SK-N-MC (cell line): ENCODE measurements around the gene GMIP.
"Not testable (repeated sequence)": the region's sequence is repeated elsewhere in the genome, so short reads cannot be mapped to it uniquely, and the experiment has no call there.

ENCODE experiments used
- DNase-seq: peaks from one replicate; pipeline ENCODE4 v3.0.0-alpha.2; 2011; ENCODE audit warnings: low read depth, low spot score
- H3K27ac ChIP-seq: fragments of 200-600 bp; sonication (generic); 2 replicates; pipeline ENCODE4 v1.5.1; 2016; ENCODE audit warnings: mixed run types
- H3K36me3 ChIP-seq: fragments of 200-600 bp; sonication (generic); 2 replicates; pipeline ENCODE4 v1.6.1; 2017; ENCODE audit warnings: antibody characterized with exemption, low read length, mixed read lengths; ENCODE audit not compliant: insufficient read depth
- H3K4me3 ChIP-seq: fragments of 200-600 bp; sonication (generic); 2 replicates; pipeline ENCODE4 v1.5.1; 2016
- H3K9ac ChIP-seq: fragments of 200-600 bp; sonication (generic); 2 replicates; pipeline ENCODE4 v1.8.0; 2017; ENCODE audit warnings: mixed run types, mixed read lengths; ENCODE audit not compliant: insufficient read length
- H3K9me3 ChIP-seq: fragments of 200-600 bp; sonication (generic); 2 replicates; pipeline ENCODE4 v1.6.1; 2017; ENCODE audit warnings: low read depth, mild to moderate bottlenecking, antibody characterized with exemption, low read length, moderate library complexity, mixed read lengths
- EZH2 ChIP-seq: fragments of 200-600 bp; sonication (generic); IDR thresholded peaks from one replicate; pipeline ENCODE4 v1.6.1; 2017; ENCODE audit warnings: antibody characterized with exemption
- FOXP2 ChIP-seq: optimal IDR thresholded peaks from 2 replicates; pipeline ENCODE3; 2011; ENCODE audit warnings: mild to moderate bottlenecking, moderate library complexity; ENCODE audit not compliant: insufficient read depth; ENCODE audit errors: extremely low read length, control extremely low read depth
- POLR2AphosphoS5 ChIP-seq: IDR thresholded peaks from 2 replicates; pipeline ENCODE4 v1.6.1; 2012; ENCODE audit warnings: mild to moderate bottlenecking, low read depth, low read length, borderline replicate concordance

The GMIP gene, protein sequence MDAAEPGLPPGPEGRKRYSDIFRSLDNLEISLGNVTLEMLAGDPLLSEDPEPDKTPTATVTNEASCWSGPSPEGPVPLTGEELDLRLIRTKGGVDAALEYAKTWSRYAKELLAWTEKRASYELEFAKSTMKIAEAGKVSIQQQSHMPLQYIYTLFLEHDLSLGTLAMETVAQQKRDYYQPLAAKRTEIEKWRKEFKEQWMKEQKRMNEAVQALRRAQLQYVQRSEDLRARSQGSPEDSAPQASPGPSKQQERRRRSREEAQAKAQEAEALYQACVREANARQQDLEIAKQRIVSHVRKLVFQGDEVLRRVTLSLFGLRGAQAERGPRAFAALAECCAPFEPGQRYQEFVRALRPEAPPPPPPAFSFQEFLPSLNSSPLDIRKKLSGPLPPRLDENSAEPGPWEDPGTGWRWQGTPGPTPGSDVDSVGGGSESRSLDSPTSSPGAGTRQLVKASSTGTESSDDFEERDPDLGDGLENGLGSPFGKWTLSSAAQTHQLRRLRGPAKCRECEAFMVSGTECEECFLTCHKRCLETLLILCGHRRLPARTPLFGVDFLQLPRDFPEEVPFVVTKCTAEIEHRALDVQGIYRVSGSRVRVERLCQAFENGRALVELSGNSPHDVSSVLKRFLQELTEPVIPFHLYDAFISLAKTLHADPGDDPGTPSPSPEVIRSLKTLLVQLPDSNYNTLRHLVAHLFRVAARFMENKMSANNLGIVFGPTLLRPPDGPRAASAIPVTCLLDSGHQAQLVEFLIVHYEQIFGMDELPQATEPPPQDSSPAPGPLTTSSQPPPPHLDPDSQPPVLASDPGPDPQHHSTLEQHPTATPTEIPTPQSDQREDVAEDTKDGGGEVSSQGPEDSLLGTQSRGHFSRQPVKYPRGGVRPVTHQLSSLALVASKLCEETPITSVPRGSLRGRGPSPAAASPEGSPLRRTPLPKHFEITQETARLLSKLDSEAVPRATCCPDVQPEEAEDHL

DNA sequence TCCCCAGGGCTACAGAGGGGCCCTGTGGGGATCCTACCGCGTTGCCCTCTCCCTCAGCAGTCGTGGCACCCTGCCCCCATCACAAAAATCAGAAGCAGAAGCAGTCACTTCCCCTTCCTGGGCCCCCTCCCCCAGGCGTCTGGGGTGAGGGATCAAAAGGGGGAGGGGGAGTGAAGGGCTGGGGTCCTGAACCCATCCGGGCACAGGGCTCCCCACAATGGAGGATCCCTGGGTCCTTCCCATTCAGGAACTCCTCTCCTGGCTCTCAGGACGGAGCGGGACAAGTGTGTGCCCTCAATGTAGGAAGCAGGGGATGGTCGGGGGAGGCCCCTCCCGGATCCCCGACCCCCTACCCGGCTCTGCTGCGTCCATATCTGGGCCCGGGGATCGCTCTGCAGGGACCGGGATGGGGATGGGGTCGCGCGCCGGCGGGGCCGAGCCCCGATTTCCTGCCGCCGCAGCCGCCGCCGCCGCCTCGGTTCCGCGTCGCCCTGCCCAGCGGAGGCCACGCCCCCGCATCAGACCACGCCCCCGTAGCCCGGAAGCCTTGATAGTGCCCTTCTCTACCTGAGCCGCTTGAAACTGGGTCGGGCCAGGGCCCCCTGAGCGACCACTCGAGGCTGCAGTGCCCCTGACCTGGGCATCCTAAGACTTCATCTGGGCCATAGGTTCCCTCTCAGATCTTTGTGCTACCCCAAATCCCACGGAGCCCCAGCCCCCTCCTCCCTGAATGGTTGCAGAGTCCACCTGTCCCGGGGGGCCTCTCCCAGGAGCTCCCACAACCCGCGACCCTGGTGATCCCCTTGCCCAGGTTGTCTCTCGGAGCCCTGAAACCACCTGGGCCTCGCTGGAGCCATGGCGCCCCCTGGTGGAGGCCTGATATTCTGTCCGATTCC, at the start of gene GMIP:
Gene GMIP (minus strand): TSS at position 500 of the 896 bp plus-strand sequence. CDS start 128 bp downstream, at position 372.
- Histone ChIP-seq H3K27ac (no peak within 1 kb of the TSS), H3K4me3 (peak within 1 kb of the TSS; percentile 99), H3K36me3 (peaks cover 22% of the 10 kb centered on the region; the same call in 1 of the 2 replicates), H3K9ac (peak within 1 kb of the TSS; percentile 82), H3K9me3 (no peaks in the 10 kb centered on the region)
- no peak for DNase-seq
- TF ChIP-seq FOXP2, result no peak
- no peak; the same call in 1 of the 2 replicates for TF ChIP-seq POLR2AphosphoS5
- no peak for TF ChIP-seq EZH2

DNA sequence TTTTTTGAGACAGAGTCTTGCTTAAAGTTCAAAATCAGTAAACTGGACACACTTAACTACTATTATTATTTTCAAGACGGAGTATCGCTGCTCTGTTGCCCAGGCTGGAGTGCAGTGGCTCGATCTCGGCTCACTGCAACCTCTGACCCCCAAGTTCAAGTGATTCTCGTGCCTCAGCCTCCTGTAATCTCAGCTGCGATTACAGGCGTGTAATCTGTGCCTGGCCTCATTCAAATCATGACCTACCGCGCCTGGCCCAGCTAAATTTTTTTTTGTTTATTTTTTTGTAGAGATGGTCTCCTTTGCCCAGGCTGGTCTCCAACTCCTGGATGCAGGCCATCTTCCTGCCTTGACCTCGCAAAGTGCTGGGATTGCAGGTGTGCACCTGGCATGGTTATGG, 48.2 kb upstream of the GMIP start:
- no peak overlapping the region for H3K9ac ChIP-seq
- TF ChIP-seq FOXP2 (no peak), EZH2 (no peak), POLR2AphosphoS5 (no peak)
- no peaks in the 10 kb centered on the region for H3K36me3 ChIP-seq

DNA sequence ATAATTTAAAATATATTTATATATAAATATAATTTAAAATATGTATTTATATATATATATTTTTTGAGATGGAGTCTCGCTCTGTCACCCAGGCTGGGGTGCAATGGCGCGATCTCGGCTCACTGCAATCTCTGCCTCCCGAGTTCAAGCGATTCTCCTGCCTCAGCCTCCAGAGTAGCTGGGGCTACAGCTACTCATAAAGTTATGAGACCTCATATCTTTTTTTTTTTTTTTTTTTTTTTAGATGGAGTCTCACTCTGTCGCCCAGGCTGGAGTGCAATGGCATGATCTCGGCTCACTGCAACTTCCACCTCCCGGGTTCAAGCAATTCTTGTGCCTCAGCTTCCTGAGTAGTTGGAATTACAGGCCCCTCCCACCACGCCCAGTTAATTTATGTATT, 45.6 kb upstream of the GMIP start:
- H3K9me3 ChIP-seq, H3K36me3 ChIP-seq, DNase-seq, H3K27ac ChIP-seq, H3K4me3 ChIP-seq, H3K9ac ChIP-seq: not testable (repeated sequence)

More for the DNA sequence above, 48.2 kb upstream of the GMIP start:
- no peak overlapping the region for H3K4me3 ChIP-seq
- H3K9me3 ChIP-seq, result no peaks in the 10 kb centered on the region
- no peak overlapping the region for H3K27ac ChIP-seq
- no peak for DNase-seq

DNA sequence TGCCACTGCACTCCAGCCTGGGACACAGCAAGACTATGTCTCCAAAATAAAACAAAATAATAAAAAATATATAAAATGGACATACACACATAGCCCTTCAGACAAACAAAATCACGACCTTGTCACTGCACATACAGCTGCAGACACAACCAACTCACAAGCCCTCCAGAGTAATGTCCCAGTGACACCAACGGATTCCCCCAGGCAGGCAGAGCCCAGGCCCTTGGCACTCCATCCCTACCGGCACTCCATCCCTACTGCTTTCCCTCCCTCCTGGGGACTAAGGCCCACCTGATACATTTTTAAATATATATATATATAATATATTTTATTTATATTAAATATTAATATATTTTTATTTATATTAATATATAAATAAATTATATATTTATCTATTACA, 43.6 kb upstream of the GMIP start:
- Histone ChIP-seq H3K4me3 (no peak overlapping the region), H3K36me3 (no peaks in the 10 kb centered on the region), H3K9me3 (no peaks in the 10 kb centered on the region), H3K9ac (no peak overlapping the region), H3K27ac (no peak overlapping the region)
- no peak for TF ChIP-seq FOXP2
- TF ChIP-seq EZH2, result no peak
- TF ChIP-seq POLR2AphosphoS5, result no peak
- no peak for DNase-seq

DNA sequence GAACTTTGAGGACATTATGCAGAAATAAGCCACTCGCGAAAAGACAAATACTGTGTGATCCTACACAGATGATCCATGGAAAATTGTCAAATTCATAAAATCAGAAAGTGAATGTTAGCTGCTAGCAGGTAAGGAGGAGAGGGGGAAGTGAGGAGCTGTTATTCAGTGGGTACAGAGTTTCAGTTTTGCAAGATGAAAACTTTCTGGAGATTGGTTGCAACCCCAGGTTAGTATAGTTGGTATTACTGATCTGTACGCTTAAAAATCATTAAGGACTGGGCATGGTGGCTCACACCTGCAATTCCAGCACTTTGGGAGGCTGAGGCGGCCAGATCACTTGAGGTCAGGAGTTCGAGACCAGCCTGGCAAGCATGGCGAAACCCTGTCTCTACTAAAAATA, 43.1 kb upstream of the GMIP start:
- H3K9ac ChIP-seq, result no peak overlapping the region
- H3K27ac ChIP-seq, result no peak overlapping the region
- no peak overlapping the region for H3K4me3 ChIP-seq
- DNase-seq, result no peak
- H3K9me3 ChIP-seq, result no peaks in the 10 kb centered on the region
- TF ChIP-seq FOXP2, result no peak
- TF ChIP-seq POLR2AphosphoS5, result no peak
- no peak for TF ChIP-seq EZH2
- no peaks in the 10 kb centered on the region for H3K36me3 ChIP-seq

DNA sequence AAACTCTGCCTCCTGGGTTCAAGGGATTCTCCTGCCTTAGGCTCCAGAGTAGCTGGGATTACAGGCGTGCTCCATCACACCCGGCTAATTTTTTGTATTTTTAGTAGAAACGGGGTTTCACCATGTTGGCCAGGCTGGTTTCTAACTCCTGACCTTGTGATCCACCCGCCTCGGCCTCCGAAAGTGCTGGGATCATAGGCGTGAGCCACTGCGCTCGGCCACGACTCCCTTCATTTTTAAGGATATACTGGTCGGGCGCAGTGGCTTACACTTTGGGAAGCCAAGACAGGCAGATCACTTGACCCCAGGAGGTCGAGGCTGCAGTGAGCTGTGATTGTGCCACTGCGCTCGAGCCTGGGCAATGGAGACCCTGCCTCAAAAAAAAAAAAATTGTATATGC, 42.7 kb upstream of the GMIP start:
- not testable (repeated sequence) for H3K36me3 ChIP-seq, H3K9me3 ChIP-seq, H3K4me3 ChIP-seq, H3K9ac ChIP-seq, H3K27ac ChIP-seq, DNase-seq

DNA sequence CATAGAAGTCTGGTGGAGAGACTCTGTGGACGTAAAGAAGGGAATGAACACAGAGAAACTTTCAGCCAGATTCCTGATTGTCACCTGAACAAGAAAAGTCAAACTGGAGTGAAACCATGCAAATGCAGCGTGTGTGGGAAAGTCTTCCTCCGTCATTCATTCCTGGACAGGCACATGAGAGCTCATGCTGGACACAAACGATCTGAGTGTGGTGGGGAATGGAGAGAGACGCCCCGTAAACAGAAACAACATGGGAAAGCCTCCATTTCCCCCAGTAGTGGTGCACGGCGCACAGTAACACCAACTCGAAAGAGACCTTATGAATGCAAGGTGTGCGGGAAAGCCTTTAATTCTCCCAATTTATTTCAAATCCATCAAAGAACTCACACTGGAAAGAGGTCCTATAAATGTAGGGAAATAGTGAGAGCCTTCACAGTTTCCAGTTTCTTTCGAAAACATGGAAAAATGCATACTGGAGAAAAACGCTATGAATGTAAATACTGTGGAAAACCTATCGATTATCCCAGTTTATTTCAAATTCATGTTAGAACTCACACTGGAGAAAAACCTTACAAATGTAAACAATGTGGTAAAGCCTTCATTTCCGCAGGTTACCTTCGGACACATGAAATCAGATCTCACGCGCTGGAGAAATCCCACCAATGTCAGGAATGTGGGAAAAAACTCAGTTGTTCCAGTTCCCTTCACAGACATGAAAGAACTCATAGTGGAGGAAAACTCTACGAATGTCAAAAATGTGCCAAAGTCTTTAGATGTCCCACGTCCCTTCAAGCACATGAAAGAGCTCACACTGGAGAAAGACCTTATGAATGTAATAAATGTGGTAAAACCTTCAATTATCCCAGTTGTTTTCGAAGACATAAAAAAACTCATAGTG, 36.0 kb upstream of the GMIP start:
- no peak overlapping the region for H3K27ac ChIP-seq
- H3K9me3 ChIP-seq, result peaks cover 11% of the 10 kb centered on the region
- no peak for DNase-seq
- H3K9ac ChIP-seq, result no peak overlapping the region
- peaks cover 51% of the 10 kb centered on the region for H3K36me3 ChIP-seq
- no peak overlapping the region for H3K4me3 ChIP-seq
- TF ChIP-seq FOXP2, result no peak
- TF ChIP-seq EZH2, result no peak
- TF ChIP-seq POLR2AphosphoS5, result no peak

DNA sequence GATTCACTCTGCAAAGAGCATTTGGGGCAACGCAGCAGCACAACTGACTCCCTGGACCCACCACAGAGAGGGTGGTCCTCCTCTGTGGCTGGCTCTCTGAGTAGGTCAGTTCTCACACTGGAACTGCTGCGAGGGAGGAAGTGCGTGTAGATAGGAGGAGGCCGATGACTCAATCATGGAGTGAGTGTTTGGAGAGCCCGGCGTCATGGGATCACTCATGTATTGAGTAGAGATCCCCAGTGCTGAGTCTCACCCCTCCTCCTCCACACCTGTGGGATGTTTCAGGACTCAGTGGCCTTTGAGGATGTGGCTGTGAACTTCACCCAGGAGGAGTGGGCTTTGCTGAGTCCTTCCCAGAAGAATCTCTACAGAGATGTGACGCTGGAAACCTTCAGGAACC, 34.1 kb upstream of the GMIP start:
- Histone ChIP-seq H3K4me3 (no peak overlapping the region), H3K9ac (no peak overlapping the region), H3K27ac (no peak overlapping the region), H3K9me3 (peaks cover 11% of the 10 kb centered on the region), H3K36me3 (peaks cover 65% of the 10 kb centered on the region)
- TF ChIP-seq POLR2AphosphoS5 (no peak), FOXP2 (no peak), EZH2 (no peak)
- DNase-seq, result no peak
